GM23338 (cell line): ENCODE measurements around the gene ATG7. TPM values are rescaled to one million over a fixed set of nuclear protein-coding genes. Genes with fewer than 3 reads are reported as not detected.
"Not testable (repeated sequence)": the region's sequence is repeated elsewhere in the genome, so short reads cannot be mapped to it uniquely, and the experiment has no call there.

ENCODE experiments used
- ATAC-seq: fragments of 200-7000 bp; cut with Tn5 transposase; 3 replicates; pipeline ENCODE4 v1.9.1; 2020
- DNase-seq: peaks from one replicate; pipeline ENCODE4 v3.0.0-alpha.2; 2015; ENCODE audit warnings: low spot score
- H2AFZ ChIP-seq: fragments of 200-600 bp; sonication (generic); 2 replicates; pipeline ENCODE4 v1.8.0; 2016; ENCODE audit warnings: antibody characterized with exemption, mild to moderate bottlenecking, moderate library complexity
- H3F3A ChIP-seq: fragments of 200-600 bp; sonication (generic); replicated peaks from 2 replicates; pipeline ENCODE4 v1.8.0; 2017; ENCODE audit warnings: antibody characterized with exemption, mixed run types, low read depth
- H3K27ac ChIP-seq: fragments of 200-600 bp; sonication (generic); 2 replicates; pipeline ENCODE4 v1.6.1; 2016; ENCODE audit warnings: low read depth
- H3K27me3 ChIP-seq: fragments of 200-600 bp; sonication (generic); 2 replicates; pipeline ENCODE4 v1.8.0; 2016; ENCODE audit warnings: mild to moderate bottlenecking, mixed run types, moderate library complexity; ENCODE audit not compliant: insufficient read depth
- H3K36me3 ChIP-seq: fragments of 200-600 bp; sonication (generic); 2 replicates; pipeline ENCODE4 v1.8.0; 2016; ENCODE audit warnings: mild to moderate bottlenecking; ENCODE audit not compliant: insufficient read depth
- H3K4me1 ChIP-seq: fragments of 200-600 bp; sonication (generic); 2 replicates; pipeline ENCODE4 v1.8.0; 2016; ENCODE audit warnings: mild to moderate bottlenecking, moderate library complexity; ENCODE audit not compliant: insufficient read depth
- H3K4me2 ChIP-seq: fragments of 200-600 bp; sonication (generic); 2 replicates; pipeline ENCODE4 v1.7.1; 2017; ENCODE audit warnings: mixed run types
- H3K4me3 ChIP-seq: fragments of 200-600 bp; sonication (generic); 2 replicates; pipeline ENCODE4 v1.6.1; 2016; ENCODE audit warnings: mixed run types
- H3K79me2 ChIP-seq: fragments of 200-600 bp; sonication (generic); replicated peaks from 2 replicates; pipeline ENCODE4 v1.8.0; 2017; ENCODE audit warnings: mild to moderate bottlenecking; ENCODE audit not compliant: insufficient read depth
- H3K9me2 ChIP-seq: fragments of 200-600 bp; sonication (generic); 2 replicates; pipeline ENCODE4 v1.8.0; 2017; ENCODE audit not compliant: insufficient read depth
- H4K20me1 ChIP-seq: fragments of 200-600 bp; sonication (generic); replicated peaks from 2 replicates; pipeline ENCODE4 v1.8.0; 2017; ENCODE audit warnings: mild to moderate bottlenecking; ENCODE audit not compliant: insufficient read depth
- H3K27ac Mint-ChIP-seq: 2 replicates; pipeline ENCODE4 v1.8.0; 2020; ENCODE audit warnings: inconsistent platforms, mild to moderate bottlenecking, moderate library complexity, mixed read lengths
- H3K27me3 Mint-ChIP-seq: 3 replicates; pipeline ENCODE4 v1.8.0; 2022; ENCODE audit warnings: low read depth, mild to moderate bottlenecking, moderate library complexity, mixed read lengths, inconsistent platforms; ENCODE audit not compliant: insufficient read depth, poor library complexity
- H3K36me3 Mint-ChIP-seq: 3 replicates; pipeline ENCODE4 v1.8.0; 2021; ENCODE audit warnings: low read depth, mild to moderate bottlenecking, inconsistent platforms, moderate library complexity, mixed read lengths
- H3K4me1 Mint-ChIP-seq: 3 replicates; pipeline ENCODE4 v1.8.0; 2020; ENCODE audit warnings: mild to moderate bottlenecking, inconsistent platforms, mixed read lengths
- H3K4me3 Mint-ChIP-seq: 3 replicates; pipeline ENCODE4 v1.8.0; 2021; ENCODE audit warnings: moderate library complexity, mild to moderate bottlenecking, inconsistent platforms, mixed read lengths
- H3K9me3 Mint-ChIP-seq: 3 replicates; pipeline ENCODE4 v1.8.0; 2020; ENCODE audit warnings: moderate library complexity, mild to moderate bottlenecking, inconsistent platforms, mixed read lengths
- CREB1 ChIP-seq: fragments of 250-450 bp; sonication (Bioruptor Pico); IDR thresholded peaks from 2 replicates; pipeline ENCODE4 v1.5.0; 2020; ENCODE audit warnings: low read depth, mild to moderate bottlenecking, moderate library complexity
- JUNB ChIP-seq: IDR thresholded peaks from one replicate; pipeline ENCODE4 v1.6.1; 2016; ENCODE audit warnings: antibody characterized with exemption; ENCODE audit not compliant: unreplicated experiment
- NANOG ChIP-seq: IDR thresholded peaks from 2 replicates; pipeline ENCODE4 v1.6.1; 2016; ENCODE audit warnings: antibody characterized with exemption, borderline replicate concordance
- POLR2AphosphoS5 ChIP-seq: IDR thresholded peaks from 2 replicates; pipeline ENCODE4 v1.6.1; 2016; ENCODE audit warnings: antibody characterized with exemption, low read depth
- REST ChIP-seq: IDR thresholded peaks from one replicate; pipeline ENCODE4 v1.6.1; 2018; ENCODE audit warnings: antibody characterized with exemption; ENCODE audit not compliant: unreplicated experiment
- polyA plus RNA-seq: library from polyadenylated mRNA; unstranded; fragments of >200 nt; fragmentation: Nextera tagmentation; extraction: Ambion mirVana; gene quantifications from 2 replicates; pipeline ENCODE4 v1.2.1, GENCODE V29; 2016
- total RNA-seq: library from RNA; depleted of rRNA; stranded (reverse); fragments of >200 nt; shearing (Covaris generic); gene quantifications from 2 replicates; pipeline ENCODE4 v1.2.3, GENCODE V29; 2014

ATG7 gene
- total and polyA plus RNA-seq, 2 experiments from 2014 or later, result 16.2 to 36.7 TPM

- no peaks in the 10 kb centered on the region for H4K20me1 ChIP-seq
- no peak overlapping the region for H3K27ac ChIP-seq
- TF ChIP-seq REST (no peak), POLR2AphosphoS5 (no peak), CREB1 (CRISPR knock-in tag) (no peak), JUNB (no peak), NANOG (no peak)
- ATAC-seq (no peak), DNase-seq (no peak)
- Mint-ChIP-seq H3K4me3 (no peak overlapping the region), H3K27ac (no peak overlapping the region), H3K9me3 (no peaks in the 10 kb centered on the region), H3K36me3 (no peaks in the 10 kb centered on the region), H3K27me3 (no peaks in the 10 kb centered on the region), H3K4me1 (peaks cover 3% of the 10 kb centered on the region; the same call in 1 of the 3 replicates)
- no peaks in the 10 kb centered on the region for H3K4me1 ChIP-seq
- no peaks in the 10 kb centered on the region; the same call in 1 of the 2 replicates for H3K9me2 ChIP-seq
- H3K4me3 ChIP-seq, result no peak overlapping the region
- no peak overlapping the region for H2AFZ ChIP-seq
- no peaks in the 10 kb centered on the region for H3K36me3 ChIP-seq
- no peaks in the 10 kb centered on the region for H3K79me2 ChIP-seq
- no peak overlapping the region for H3K4me2 ChIP-seq
- no peaks in the 10 kb centered on the region for H3F3A ChIP-seq
- no peaks in the 10 kb centered on the region for H3K27me3 ChIP-seq
Measured at GRCh38 chr3:11438646-11439045, 166.4 kb downstream of the ATG7 start.

- not testable (repeated sequence) for DNase-seq, H3K27me3 ChIP-seq, H3K4me1 Mint-ChIP-seq, H3K4me1 ChIP-seq, H3K9me2 ChIP-seq, H3K27me3 Mint-ChIP-seq, H3K4me2 ChIP-seq, H3K79me2 ChIP-seq, H3K36me3 Mint-ChIP-seq, H3K36me3 ChIP-seq, H3F3A ChIP-seq, H3K4me3 ChIP-seq, H2AFZ ChIP-seq, H3K27ac ChIP-seq, H4K20me1 ChIP-seq, H3K9me3 Mint-ChIP-seq, ATAC-seq, H3K27ac Mint-ChIP-seq, H3K4me3 Mint-ChIP-seq
Measured at GRCh38 chr3:11441346-11441745, 169.1 kb downstream of the ATG7 start.

- H3K9me3 Mint-ChIP-seq, result no peaks in the 10 kb centered on the region
- H3K4me1 ChIP-seq, result no peaks in the 10 kb centered on the region
- DNase-seq (no peak), ATAC-seq (no peak)
- no peak overlapping the region for H3K4me2 ChIP-seq
- no peaks in the 10 kb centered on the region for H4K20me1 ChIP-seq
- no peak for TF ChIP-seq JUNB
- H2AFZ ChIP-seq, result no peak overlapping the region
- no peaks in the 10 kb centered on the region for H3K27me3 Mint-ChIP-seq
- no peaks in the 10 kb centered on the region for H3K79me2 ChIP-seq
- H3K27ac ChIP-seq, result no peak overlapping the region
- H3F3A ChIP-seq, result no peaks in the 10 kb centered on the region
- no peaks in the 10 kb centered on the region for H3K27me3 ChIP-seq
- no peak overlapping the region for H3K27ac Mint-ChIP-seq
- H3K4me1 Mint-ChIP-seq, result no peaks in the 10 kb centered on the region
- no peaks in the 10 kb centered on the region for H3K9me2 ChIP-seq
- no peak overlapping the region for H3K4me3 Mint-ChIP-seq
- H3K36me3 Mint-ChIP-seq, result no peaks in the 10 kb centered on the region
- no peak overlapping the region for H3K4me3 ChIP-seq
- no peaks in the 10 kb centered on the region for H3K36me3 ChIP-seq
Measured at GRCh38 chr3:11444404-11444803, 172.2 kb downstream of the ATG7 start.

- not testable (repeated sequence) for ATAC-seq, H3K9me3 Mint-ChIP-seq, H3K9me2 ChIP-seq, H3K27ac ChIP-seq, H3K4me2 ChIP-seq, H3K36me3 ChIP-seq, H3K79me2 ChIP-seq, H3K27me3 ChIP-seq, H4K20me1 ChIP-seq, H3K4me1 Mint-ChIP-seq, H3K4me3 Mint-ChIP-seq, H3K4me3 ChIP-seq, H2AFZ ChIP-seq, H3K4me1 ChIP-seq, H3K36me3 Mint-ChIP-seq, H3F3A ChIP-seq, H3K27me3 Mint-ChIP-seq, H3K27ac Mint-ChIP-seq, DNase-seq
Measured at GRCh38 chr3:11445193-11445592, 173.0 kb downstream of the ATG7 start.
